UCSD-AML1 (cell line): ENCODE results near the gene ETF1.
"Not testable (repeated sequence)": the region's sequence is repeated elsewhere in the genome, so short reads cannot be mapped to it uniquely, and the experiment has no call there.

Source experiments
- DNase-seq: peaks from one replicate; lab custom pipeline; 2025; ENCODE audit not compliant: unreplicated experiment; lab: John Stamatoyannopoulos, UW

The ETF1 gene

DNA sequence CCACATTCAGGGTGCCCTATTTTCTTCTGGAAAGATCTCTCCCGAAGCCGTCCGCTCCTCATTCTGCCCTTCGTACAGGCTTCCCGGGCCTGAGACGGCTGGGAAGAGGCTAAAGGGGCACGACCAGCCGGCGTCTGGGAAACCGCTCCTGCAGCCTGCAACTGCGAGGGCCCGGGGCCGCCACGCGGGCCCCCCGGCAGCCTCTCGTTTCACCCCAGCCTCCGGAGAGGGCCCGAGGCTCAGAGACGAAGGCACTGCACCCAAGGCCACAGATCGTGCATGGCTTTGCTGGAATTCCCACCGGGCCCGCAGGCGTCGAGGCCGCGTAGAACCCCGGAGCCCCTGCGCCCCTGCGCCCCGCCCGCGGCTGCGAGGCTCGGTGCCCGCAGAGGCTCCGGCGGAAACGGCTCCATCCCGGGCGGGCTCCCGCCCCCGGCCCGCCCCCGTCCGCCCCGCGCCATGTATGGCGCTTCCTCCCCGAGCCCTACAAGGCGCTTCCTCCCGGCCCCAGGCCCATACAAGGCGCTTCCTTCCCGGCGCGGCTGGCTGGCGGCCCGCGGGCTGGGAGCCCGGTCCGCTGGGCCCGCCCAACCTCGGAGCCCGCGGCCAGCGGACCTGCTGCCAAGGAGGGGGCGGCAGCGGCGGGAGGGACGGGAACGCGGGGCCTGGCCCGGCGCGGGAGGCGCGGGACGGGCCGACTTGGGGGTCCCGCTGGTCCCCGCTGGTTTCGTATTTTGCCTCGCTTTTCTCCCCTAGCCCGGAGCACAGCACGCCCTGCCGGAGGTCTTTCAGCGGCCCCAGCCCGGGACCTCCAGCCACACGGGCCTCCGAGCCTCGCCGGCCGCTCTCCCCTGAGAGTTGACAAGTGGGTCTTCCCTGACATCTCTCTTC is 51.1 kb downstream of the ETF1 start:
- DNase-seq, result peak; percentile 86

DNA sequence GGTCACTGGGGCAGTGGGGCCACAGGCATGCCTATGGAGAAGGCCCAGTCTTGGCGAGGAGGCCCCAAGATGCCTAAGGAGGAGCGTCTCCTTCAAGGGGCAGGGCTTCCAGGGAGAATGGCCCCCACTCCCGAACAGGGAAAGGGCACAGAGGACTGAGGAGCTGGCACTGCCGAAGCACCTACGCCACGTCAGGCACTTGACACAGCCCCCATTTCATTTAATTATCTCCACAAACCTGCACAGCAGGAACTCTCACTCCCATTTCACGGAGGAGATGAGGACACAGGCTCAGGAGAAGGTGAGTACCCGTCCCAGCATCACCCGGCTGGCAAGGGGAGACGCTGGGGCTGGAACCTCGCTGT is 51.8 kb downstream of the ETF1 start:
- DNase-seq, result no peak

DNA sequence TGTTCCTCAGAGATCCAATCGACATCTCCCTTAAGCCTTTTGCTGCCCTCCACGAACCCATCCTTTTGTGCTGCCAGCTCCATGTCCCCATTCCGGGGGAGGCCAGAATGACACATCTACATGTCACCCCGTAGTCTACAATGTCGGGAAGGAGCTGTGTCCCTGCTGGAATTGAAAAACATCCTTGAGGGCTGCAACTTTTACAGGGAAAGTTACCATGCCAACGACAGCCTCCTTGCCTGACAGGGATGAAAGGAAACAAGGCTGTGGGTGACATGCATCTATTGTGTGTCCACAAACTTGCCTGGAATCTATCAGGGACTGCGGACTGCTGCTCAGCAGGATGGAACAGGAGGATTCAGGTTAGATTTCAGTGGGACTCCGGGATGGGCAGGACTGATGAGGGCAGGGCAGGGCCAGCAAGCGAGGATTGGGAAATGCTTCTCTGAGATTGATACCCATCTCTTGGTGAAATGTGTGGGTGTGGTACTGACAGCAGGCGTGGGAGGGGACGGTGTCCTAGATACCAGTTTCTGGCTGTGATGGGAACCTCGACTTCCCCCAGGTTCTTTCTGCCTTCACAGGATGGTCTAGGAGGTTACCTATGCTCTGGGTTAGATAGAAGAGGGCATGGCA is 52.3 kb downstream of the ETF1 start:
- DNase-seq, result no peak

DNA sequence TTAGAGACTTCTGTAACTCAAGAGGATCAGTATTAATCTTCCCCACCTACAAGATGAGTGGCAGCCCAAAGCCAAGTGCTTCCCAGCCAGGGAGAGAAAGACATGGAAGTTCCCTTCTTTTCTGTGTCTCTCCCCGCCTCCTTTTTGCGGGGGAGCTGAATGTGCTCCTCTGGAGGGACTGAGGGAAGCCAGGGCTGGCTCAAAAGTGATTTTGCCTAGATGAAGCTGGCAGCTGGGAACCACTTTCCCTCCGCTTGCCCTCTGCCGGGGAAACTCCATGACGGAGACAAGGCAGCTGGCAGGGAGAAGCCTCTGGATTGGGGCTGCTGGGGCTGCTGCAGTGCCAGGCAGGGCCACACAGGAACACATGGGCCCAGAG is 53.4 kb downstream of the ETF1 start:
- no peak for DNase-seq

DNA sequence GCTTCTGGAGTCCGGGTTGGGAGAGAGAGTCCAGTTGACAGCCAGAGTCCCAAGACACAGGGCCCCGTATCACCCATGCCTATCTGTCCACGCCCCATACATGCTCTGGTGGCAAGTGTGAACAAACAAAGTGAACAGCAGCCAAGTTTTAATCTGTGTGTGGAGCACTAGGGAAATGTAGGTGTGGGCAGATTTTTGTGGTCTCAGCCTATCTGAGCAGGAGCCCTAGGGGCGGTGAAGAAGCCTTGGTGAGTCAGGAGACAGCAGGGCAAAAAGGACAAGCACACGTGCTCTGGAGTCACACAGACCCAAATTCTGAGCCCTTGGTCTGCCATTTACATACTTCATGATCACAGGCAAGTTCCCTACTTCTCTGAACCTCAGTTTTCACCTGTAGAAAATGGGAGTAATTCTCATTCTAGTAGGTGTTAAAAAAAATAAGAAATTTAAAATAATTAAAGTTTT is 54.5 kb downstream of the ETF1 start:
- no peak for DNase-seq

DNA sequence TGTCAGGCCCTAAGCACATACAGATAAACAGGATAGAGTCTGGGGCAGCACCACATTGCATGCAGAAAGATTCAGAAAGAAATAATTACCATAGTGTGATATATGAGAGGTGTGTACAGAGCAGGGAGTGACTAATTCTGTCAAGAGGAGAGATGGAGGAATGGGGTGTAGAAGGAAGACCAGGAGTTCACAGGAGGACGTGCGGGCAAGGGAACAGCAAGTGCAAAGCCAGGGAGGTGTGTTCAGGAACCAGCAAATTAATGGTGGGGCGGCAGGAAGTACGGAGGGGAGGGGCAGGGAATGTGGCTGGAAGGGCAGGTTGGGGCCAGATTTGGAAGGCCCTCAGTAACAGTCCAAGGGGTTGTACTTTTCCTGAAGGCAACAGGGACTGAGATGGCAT is 60.4 kb downstream of the ETF1 start:
- DNase-seq, result no peak

DNA sequence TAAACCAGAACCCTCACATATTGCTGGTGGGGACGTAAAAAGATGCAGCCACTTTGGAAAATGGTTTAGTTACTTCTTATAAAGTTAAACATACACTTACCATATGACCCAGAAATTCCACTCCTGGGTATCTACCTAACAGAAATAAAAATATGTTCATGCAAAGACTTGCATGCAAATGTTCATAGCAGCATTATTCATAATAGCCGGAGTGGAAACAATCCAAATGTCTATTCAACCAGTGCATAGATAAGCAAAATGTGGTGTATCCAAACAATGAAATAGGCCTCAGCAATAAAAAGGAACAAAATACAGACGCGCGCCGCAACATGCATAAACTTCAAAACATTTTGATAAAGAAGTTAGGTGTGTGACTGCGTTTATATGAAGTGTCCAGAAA is 66.1 kb downstream of the ETF1 start:
- DNase-seq, result no peak

DNA sequence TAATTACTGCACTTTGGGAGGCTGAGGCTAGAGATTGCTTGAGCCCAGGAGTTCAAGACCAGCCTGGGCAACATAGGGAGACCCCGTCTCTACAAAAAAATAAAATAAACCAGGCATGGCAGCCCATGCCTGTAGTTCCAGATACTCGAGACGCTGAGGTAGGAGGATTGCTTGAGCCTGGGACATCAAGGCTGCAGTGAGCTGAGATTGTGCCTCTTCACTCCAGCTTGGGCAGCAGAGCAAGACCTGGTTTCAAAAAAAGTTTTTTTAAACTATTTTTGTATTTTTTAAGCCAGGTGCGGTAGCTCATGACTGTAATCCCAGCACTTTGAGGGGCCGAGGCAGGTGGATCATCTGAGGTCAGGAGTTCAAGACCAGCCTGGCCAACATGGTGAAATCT is 69.9 kb downstream of the ETF1 start:
- DNase-seq, result not testable (repeated sequence)

DNA sequence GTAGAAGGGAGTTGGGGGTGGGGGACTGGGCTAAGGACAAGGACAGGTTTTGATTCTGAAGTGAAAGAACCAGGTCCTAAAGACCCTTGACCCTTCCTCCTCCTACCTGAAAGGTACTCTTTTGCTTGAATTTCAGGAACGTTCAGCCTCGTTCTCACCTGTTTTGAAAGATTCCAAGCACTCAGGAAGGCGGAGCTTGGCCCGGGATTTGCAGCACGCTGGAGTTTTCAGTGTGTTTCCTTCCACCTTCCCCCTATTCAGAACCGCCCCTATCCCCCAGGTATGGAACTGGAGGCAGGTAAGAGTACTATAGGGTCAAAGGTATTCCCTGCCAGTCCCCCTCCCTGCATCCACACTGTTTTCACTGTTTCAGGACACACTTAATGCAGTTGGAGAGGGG is 70.7 kb downstream of the ETF1 start:
- no peak for DNase-seq

DNA sequence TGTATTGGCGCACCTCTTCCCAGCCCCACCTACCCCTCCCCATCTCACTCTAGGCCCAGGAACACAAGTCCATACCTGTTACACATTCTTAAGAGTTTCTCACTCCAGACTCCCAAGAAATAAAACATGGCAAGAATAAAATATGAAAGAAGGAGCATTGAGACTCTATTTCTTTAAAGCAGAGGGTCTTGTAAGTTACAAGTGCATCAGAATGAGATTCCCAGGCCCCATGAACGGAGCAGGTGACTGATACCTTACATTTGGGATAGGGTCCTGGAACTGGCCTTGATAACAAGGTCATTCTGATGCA is 72.0 kb downstream of the ETF1 start:
- DNase-seq, result no peak

DNA sequence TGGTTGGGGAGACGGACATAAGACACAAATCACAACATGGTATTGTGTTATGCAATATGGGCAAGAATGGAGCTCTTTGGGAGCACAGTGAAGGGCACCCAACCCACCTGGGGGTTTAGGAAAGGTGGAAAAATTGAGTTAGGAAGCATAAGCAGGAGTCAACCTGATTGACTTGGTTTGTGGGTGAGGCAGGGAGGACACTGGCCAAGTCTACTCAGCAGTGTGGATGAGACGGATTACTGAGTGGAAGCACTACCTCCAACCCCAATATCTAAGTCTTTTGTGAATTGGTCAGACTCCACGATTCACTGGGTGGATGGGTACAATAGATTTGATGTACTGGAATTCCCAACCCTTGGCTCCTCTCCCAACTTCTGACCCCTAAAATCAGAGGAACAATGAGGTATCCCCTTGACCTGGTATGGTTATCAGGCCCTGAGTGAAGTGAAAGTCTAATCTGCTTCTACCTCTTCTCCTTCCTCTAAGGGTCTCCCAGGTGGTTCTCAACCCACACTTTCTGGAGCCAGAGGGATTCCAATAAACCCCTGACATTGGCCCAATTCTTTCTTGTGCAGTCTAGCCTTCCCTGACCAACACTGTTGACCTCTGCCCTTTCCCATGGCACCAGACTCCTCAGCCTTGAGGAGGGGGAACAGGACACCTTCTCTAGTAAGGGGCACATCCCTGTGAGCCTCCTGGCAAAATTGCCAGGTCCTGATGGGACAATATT is 72.5 kb downstream of the ETF1 start:
- no peak for DNase-seq

DNA sequence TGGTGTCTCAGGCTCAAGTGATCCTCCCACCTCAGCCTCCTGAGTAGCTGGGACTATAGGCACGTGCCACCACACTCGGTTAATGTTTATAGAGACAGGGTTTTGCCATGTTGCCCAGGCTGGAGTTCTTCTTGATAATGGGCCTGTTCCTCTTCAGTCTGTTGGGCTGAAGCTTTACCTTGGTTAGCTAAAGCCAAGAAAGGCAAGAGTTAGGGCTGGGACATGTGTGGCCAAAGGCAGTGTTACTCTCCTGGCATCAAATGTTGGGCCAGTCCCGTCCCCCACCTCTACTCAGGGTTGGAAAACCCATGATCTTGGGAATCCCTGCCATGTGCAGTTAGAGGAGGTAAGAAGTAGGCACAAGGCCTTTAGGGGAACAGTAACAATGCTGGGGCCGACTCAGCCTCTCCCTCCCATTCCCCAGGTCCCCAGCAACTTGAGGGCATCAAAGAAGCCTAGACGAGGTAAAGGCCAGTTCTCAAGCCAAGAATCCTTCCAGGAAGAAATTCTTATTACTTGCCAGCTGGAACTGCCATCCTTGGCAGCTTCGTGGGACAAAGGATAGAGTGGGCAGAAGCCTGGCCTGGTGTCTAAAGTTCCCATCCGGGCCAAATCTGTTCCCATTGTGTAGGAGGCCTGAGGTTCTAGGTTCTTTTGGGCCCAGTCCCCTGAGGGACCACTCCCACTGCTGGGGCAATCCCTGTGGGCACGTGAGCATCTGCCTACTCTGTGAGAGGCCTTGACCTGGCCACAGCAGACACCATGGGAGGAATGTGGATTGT is 73.3 kb downstream of the ETF1 start:
- no peak for DNase-seq

DNA sequence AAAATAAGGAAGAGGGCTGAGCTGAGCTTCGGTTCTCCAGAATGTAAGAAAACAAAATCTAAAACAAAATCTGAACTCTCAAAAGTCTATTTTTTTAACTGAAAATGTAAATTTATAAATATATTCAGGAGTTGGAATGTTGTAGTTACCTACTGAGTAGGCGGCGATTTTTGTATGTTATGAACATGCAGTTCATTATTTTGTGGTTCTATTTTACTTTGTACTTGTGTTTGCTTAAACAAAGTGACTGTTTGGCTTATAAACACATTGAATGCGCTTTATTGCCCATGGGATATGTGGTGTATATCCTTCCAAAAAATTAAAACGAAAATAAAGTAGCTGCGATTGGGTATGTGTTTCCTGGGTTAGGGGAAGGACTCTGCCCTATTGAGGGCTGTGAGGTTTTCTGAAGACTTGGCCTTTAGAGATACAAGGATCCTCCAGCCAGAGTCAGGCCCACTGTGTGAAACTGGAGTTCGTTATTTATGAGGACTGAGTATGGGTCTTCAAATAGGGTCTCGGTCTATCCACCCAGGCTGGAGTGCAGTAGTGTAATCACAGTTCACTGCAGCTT is 74.0 kb downstream of the ETF1 start:
- no peak for DNase-seq

DNA sequence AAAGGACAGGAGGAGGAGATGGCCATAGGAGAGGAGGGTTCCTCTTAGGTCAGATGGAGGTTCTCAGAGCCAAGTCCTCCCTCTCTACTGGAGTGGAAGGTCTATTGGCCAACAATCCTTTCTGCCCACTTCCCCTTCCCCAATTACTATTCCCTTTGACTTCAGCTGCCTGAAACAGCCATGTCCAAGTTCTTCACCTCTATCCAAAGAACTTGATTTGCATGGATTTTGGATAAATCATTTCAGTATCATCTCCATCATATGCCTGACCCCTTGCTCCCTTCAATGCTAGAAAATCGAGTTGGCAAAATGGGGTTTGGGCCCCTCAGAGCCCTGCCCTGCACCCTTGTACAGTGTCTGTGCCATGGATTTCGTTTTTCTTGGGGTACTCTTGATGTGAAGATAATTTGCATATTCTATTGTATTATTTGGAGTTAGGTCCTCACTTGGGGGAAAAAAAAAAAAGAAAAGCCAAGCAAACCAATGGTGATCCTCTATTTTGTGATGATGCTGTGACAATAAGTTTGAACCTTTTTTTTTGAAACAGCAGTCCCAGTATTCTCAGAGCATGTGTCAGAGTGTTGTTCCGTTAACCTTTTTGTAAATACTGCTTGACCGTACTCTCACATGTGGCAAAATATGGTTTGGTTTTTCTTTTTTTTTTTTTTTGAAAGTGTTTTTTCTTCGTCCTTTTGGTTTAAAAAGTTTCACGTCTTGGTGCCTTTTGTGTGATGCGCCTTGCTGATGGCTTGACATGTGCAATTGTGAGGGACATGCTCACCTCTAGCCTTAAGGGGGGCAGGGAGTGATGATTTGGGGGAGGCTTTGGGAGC is 74.7 kb downstream of the ETF1 start:
- DNase-seq, result no peak

DNA sequence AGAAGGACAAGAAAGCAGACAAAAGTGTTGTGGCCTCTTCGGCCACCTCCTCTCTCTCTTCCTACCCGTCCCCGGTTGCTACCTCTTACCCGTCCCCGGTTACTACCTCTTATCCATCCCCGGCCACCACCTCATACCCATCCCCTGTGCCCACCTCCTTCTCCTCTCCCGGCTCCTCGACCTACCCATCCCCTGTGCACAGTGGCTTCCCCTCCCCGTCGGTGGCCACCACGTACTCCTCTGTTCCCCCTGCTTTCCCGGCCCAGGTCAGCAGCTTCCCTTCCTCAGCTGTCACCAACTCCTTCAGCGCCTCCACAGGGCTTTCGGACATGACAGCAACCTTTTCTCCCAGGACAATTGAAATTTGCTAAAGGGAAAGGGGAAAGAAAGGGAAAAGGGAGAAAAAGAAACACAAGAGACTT is 75.3 kb downstream of the ETF1 start:
- DNase-seq, result no peak

DNA sequence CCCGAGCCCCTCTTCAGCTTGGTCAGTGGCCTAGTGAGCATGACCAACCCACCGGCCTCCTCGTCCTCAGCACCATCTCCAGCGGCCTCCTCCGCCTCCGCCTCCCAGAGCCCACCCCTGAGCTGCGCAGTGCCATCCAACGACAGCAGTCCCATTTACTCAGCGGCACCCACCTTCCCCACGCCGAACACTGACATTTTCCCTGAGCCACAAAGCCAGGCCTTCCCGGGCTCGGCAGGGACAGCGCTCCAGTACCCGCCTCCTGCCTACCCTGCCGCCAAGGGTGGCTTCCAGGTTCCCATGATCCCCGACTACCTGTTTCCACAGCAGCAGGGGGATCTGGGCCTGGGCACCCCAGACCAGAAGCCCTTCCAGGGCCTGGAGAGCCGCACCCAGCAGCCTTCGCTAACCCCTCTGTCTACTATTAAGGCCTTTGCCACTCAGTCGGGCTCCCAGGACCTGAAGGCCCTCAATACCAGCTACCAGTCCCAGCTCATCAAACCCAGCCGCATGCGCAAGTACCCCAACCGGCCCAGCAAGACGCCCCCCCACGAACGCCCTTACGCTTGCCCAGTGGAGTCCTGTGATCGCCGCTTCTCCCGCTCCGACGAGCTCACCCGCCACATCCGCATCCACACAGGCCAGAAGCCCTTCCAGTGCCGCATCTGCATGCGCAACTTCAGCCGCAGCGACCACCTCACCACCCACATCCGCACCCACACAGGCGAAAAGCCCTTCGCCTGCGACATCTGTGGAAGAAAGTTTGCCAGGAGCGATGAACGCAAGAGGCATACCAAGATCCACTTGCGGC is 75.9 kb downstream of the ETF1 start:
- no peak for DNase-seq

DNA sequence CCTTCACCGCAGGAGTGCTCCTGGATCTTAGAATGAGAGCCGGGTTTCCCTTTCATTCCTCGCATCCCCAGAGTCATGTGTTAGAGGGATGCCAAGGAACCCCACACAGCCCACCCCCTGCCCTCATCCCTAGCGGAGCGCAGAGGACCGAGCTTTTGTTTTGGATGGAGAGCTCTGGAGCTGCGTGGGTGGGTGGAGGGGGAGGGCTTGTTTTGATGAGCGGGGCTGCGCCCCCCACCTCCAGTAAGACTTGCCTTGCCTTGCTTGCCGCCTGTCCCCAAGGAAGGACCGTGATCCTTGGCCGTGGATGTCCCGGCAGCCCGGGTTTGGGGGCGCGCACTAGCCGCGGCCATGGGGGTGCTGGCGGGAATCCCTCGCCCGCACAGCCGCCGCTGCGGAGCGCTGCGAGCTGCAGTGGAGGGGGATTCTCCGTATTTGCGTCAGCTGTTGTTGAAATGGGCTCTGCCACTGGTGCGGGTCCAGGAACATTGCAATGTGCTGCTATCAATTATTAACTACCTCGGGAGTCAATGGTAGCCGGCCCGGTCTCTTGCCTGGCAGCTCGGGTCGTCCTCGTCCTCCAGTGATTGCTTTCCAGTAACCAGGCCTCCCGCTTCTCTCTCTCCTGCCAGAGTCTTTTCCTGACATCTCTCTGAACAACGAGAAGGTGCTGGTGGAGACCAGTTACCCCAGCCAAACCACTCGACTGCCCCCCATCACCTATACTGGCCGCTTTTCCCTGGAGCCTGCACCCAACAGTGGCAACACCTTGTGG is 76.7 kb downstream of the ETF1 start:
- no peak for DNase-seq

DNA sequence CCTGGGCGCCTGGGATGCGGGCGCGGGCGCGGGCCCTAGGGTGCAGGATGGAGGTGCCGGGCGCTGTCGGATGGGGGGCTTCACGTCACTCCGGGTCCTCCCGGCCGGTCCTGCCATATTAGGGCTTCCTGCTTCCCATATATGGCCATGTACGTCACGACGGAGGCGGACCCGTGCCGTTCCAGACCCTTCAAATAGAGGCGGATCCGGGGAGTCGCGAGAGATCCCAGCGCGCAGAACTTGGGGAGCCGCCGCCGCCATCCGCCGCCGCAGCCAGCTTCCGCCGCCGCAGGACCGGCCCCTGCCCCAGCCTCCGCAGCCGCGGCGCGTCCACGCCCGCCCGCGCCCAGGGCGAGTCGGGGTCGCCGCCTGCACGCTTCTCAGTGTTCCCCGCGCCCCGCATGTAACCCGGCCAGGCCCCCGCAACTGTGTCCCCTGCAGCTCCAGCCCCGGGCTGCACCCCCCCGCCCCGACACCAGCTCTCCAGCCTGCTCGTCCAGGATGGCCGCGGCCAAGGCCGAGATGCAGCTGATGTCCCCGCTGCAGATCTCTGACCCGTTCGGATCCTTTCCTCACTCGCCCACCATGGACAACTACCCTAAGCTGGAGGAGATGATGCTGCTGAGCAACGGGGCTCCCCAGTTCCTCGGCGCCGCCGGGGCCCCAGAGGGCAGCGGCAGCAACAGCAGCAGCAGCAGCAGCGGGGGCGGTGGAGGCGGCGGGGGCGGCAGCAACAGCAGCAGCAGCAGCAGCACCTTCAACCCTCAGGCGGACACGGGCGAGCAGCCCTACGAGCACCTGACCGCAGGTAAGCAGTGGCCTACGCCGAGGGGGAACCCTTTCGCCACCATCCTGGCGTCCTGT is 77.5 kb downstream of the ETF1 start, which contains the start of gene EGR1:
EGR1 (plus strand) TSS at position 219 of the 864 bp plus-strand sequence; CDS start at position 502, 283 bp downstream.
- DNase-seq, result peak; percentile 96
